ENCODE data around the gene RSRC1. TPM values are rescaled to one million over a fixed set of nuclear protein-coding genes. Genes with fewer than 3 reads are reported as not detected.

The RSRC1 gene
- total and polyA plus RNA-seq, 2 of the 13 experiments (the other 11 are each of a cell fraction or from before 2014, with no cell fraction given) = 4.9 to 63.0 TPM

DNA sequence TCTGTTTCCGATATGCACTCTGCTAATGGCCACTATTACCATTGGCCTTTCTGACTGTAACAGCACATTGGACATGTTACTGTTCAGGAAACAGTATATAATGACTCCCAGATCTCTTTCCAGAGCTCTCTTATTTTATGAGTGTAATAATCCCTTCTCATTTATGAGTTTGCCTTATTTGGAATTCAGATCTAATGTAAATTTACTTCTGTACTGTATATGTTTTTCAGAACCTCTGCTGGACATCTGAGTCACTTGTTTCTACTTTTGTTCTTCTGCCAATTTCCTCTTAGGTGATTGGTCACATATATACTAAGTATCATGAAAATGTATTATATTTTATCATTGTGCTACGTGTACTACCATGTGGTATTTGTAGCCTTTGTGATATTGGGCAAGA is 30.5 kb downstream of the RSRC1 start:
- no peaks in the 10 kb centered on the region for H3K36me3 ChIP-seq (replicated peaks in 1 of 2; ENCODE audit: control insufficient read depth in 1 of 2, insufficient read depth in 2 of 2, low read length in 2 of 2)
- TF ChIP-seq STAT5B (CRISPR knock-in tag; IDR thresholded peaks at IDR 0.05) = no peak
- no peak for TF ChIP-seq FLYWCH1 (CRISPR knock-in tag; IDR thresholded peaks at IDR 0.05)
- no peak for TF ChIP-seq AGO1 (IDR thresholded peaks at IDR 0.05; ENCODE audit: low read depth, low read length, poor library complexity, severe bottlenecking)
- no peak for TF ChIP-seq ZNF777 (CRISPR knock-in tag; IDR thresholded peaks at IDR 0.05)
- TF ChIP-seq ZNF124 (CRISPR knock-in tag; IDR thresholded peaks at IDR 0.05) = no peak
- no peak for TF ChIP-seq ZNF552 (CRISPR knock-in tag; IDR thresholded peaks at IDR 0.05; ENCODE audit: borderline replicate concordance)
- no peak for TF ChIP-seq LCORL (IDR thresholded peaks at IDR 0.05)
- no peak for TF ChIP-seq LCORL (CRISPR knock-in tag; IDR thresholded peaks at IDR 0.05)
- no peak for TF ChIP-seq ZNF747 (CRISPR knock-in tag; IDR thresholded peaks at IDR 0.05; ENCODE audit: borderline replicate concordance)
- TF ChIP-seq ZNF274 (CRISPR knock-in tag; IDR thresholded peaks at IDR 0.05) = no peak
- no peak for TF ChIP-seq ZNF615 (CRISPR knock-in tag; IDR thresholded peaks at IDR 0.05; ENCODE audit: borderline replicate concordance)
- TF ChIP-seq ELF4 (CRISPR knock-in tag; IDR thresholded peaks at IDR 0.05; ENCODE audit: borderline replicate concordance) = no peak
- no peak for TF ChIP-seq ZNF709 (CRISPR knock-in tag; IDR thresholded peaks at IDR 0.05)
- TF ChIP-seq, protein P1, sequence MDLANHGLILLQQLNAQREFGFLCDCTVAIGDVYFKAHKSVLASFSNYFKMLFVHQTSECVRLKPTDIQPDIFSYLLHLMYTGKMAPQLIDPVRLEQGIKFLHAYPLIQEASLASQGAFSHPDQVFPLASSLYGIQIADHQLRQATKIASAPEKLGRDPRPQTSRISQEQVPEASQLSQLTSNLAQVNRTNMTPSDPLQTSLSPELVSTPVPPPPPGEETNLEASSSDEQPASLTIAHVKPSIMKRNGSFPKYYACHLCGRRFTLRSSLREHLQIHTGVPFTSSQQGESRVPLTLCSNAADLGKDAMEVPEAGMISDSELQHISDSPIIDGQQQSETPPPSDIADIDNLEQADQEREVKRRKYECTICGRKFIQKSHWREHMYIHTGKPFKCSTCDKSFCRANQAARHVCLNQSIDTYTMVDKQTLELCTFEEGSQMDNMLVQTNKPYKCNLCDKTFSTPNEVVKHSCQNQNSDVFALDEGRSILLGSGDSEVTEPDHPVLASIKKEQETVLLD (CRISPR knock-in tag; IDR thresholded peaks at IDR 0.05; ENCODE audit: low read depth) = no peak
- TF ChIP-seq, protein P2, sequence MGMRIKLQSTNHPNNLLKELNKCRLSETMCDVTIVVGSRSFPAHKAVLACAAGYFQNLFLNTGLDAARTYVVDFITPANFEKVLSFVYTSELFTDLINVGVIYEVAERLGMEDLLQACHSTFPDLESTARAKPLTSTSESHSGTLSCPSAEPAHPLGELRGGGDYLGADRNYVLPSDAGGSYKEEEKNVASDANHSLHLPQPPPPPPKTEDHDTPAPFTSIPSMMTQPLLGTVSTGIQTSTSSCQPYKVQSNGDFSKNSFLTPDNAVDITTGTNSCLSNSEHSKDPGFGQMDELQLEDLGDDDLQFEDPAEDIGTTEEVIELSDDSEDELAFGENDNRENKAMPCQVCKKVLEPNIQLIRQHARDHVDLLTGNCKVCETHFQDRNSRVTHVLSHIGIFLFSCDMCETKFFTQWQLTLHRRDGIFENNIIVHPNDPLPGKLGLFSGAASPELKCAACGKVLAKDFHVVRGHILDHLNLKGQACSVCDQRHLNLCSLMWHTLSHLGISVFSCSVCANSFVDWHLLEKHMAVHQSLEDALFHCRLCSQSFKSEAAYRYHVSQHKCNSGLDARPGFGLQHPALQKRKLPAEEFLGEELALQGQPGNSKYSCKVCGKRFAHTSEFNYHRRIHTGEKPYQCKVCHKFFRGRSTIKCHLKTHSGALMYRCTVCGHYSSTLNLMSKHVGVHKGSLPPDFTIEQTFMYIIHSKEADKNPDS (CRISPR knock-in tag; IDR thresholded peaks at IDR 0.05) = no peak
- no peak for TF ChIP-seq DNMT3B (CRISPR knock-in tag; conservative IDR thresholded peaks at IDR 0.05)
- no peak for TF ChIP-seq TAF1 (CRISPR knock-in tag; IDR thresholded peaks at IDR 0.05)
- no peak for TF ChIP-seq ZNF33A (CRISPR knock-in tag; IDR thresholded peaks at IDR 0.05; ENCODE audit: borderline replicate concordance)
- no peak for TF ChIP-seq SIX1 (CRISPR knock-in tag; IDR thresholded peaks at IDR 0.05; ENCODE audit: borderline replicate concordance)
- H3K4me1 ChIP-seq (ENCODE audit: insufficient read depth, low read length) = no peaks in the 10 kb centered on the region
- intact Hi-C loops (cut with micrococcal nuclease; ENCODE audit: unreplicated experiment) (no loop called here), in situ Hi-C loops (cut with HindIII; ENCODE audit: extremely low pct_ligation_motif_present, low pct_unique_long_range_greater_than_20kb) (no loop called here)
- no peaks in the 10 kb centered on the region for H3K79me2 ChIP-seq (ENCODE audit: insufficient read depth, low read length)
- POLR2A ChIA-PET = no interaction called here
- FAIRE-seq (no peak), DNase-seq (ENCODE audit: low spot score) (no peak), ATAC-seq (no peak)
- BruUV-seq (replicated peaks) = no TSS peak
- no peak overlapping the region for H2AFZ ChIP-seq (ENCODE audit: low read length)
- no peaks in the 10 kb centered on the region for H4K20me1 ChIP-seq (ENCODE audit: insufficient read depth, low read length)
- no peak overlapping the region for H3K27ac ChIP-seq (ENCODE audit: extremely low read length, insufficient read depth, low read length)
- 95% methylated on average over 2 of the region's 2 CpGs for WGBS (ENCODE audit: low lambda C conversion rate)
- no peaks in the 10 kb centered on the region for H3K27me3 ChIP-seq (ENCODE audit: control insufficient read depth in 1 of 2, insufficient read depth in 2 of 2, low read length in 2 of 2)
- no peak overlapping the region for H3K4me2 ChIP-seq (ENCODE audit: low read depth, low read length)
- no peaks in the 10 kb centered on the region for H3K9me3 ChIP-seq (ENCODE audit: low read length)
- CTCF ChIA-PET (ENCODE audit: low intra/inter-chr PET ratio, low total read pairs) = no interaction called here
- H3K9ac ChIP-seq (ENCODE audit: insufficient read depth, low read depth, low read length) = no peak overlapping the region
- H3K4me3 ChIP-seq (replicated peaks in 1 of 3; ENCODE audit: insufficient read depth in 1 of 3, low read depth in 2 of 3, low read length in 3 of 3) = no peak overlapping the region

Data from HepG2 (cell line).